Upper lobe of right lung (tissue), 1 donor: ENCODE measurements around the gene MBD3L2B. TPM values are rescaled to one million over a fixed set of nuclear protein-coding genes. Genes with fewer than 3 reads are reported as not detected.

Experiments used
- ATAC-seq: fragments of 200-7000 bp; cut with Tn5 transposase; one replicate; pipeline ENCODE4 v1.9.1; 2020; ENCODE audit warnings: mild to moderate bottlenecking, moderate library complexity
- DNase-seq: peaks from one replicate; pipeline ENCODE4 v3.0.0-alpha.2; 2020
- H3K27ac ChIP-seq: fragments of 200-600 bp; one replicate; pipeline ENCODE4 v1.8.0; 2022
- H3K27me3 ChIP-seq: fragments of 200-600 bp; one replicate; pipeline ENCODE4 v1.8.0; 2022; ENCODE audit warnings: mild to moderate bottlenecking
- H3K36me3 ChIP-seq: fragments of 200-600 bp; one replicate; pipeline ENCODE4 v1.8.0; 2022
- H3K4me1 ChIP-seq: fragments of 200-600 bp; one replicate; pipeline ENCODE4 v1.8.0; 2022
- H3K4me3 ChIP-seq: fragments of 200-600 bp; one replicate; pipeline ENCODE4 v1.8.0; 2022; ENCODE audit warnings: mild to moderate bottlenecking
- H3K9me3 ChIP-seq: fragments of 200-600 bp; one replicate; pipeline ENCODE4 v1.8.0; 2022
- intact Hi-C: fragments of 100-400 bp; cut with DNase I; formaldehyde crosslinking; loops from one replicate; pipeline ENCODE4 v1.11.0; 2022
- total RNA-seq: library from RNA; stranded (reverse); fragmentation: NEBNext Ultra II Directional; extraction: Animal tissue kit (Norgen Biotek cat#: 25700); gene quantifications from one replicate; pipeline ENCODE4 v1.2.1, GENCODE V29; 2021
- TF ChIP-seq, protein P1 (sequence below): fragments of 200-600 bp; IDR thresholded peaks from one replicate; pipeline ENCODE4 v1.8.0; 2022; ENCODE audit warnings: antibody characterized with exemption
- donor health status: DM: no; HTN: yes; CAD: no; lungs with severe emphysema.

MBD3L2B gene
- total RNA-seq, 1 donor from 2014 or later = not detected

DNA sequence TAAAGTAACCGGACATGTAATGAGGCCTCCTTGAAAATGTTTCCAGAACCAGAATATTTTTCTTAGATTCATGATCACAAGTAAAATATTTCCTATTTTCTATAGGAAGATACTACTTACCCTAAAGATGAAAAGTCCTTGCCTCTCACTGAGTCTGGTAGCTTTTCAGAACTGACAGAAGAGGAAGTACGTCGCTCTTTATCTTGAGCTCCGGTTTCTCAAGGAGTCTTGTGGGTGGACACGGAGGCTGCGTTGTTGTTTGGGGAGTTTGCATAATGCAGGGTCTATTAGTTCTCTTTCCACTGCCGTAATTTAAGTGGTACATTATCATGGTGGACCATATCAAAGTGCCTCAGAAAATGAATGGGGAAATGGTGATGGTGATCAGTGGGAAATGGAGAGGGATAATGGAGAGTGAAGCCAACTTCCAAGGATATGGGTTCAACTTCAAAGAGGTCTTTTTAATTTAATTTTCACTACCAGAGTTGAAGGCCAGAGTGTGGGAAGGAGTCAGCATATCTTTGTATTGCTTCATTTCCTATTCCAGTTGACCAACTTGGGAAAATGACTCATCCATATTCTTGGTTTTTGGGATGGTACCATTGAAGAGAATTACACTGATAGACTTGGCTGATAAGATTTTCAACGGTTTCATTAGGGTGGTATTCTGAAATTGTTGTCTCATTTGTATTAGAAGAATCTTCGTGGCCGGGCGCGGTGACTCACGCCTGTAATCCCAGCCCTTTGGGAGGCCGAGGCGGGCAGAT, 23.4 kb downstream of the MBD3L2B start:
- Histone ChIP-seq H3K4me3 (peak overlapping the region; percentile 14), H3K27ac (no peak overlapping the region), H3K36me3 (no peaks in the 10 kb centered on the region), H3K9me3 (no peaks in the 10 kb centered on the region), H3K27me3 (peaks cover 6% of the 10 kb centered on the region), H3K4me1 (no peaks in the 10 kb centered on the region)
- intact Hi-C loops = no loop called here
- DNase-seq (no peak), ATAC-seq (peak; percentile 77)
- TF ChIP-seq, protein P1, sequence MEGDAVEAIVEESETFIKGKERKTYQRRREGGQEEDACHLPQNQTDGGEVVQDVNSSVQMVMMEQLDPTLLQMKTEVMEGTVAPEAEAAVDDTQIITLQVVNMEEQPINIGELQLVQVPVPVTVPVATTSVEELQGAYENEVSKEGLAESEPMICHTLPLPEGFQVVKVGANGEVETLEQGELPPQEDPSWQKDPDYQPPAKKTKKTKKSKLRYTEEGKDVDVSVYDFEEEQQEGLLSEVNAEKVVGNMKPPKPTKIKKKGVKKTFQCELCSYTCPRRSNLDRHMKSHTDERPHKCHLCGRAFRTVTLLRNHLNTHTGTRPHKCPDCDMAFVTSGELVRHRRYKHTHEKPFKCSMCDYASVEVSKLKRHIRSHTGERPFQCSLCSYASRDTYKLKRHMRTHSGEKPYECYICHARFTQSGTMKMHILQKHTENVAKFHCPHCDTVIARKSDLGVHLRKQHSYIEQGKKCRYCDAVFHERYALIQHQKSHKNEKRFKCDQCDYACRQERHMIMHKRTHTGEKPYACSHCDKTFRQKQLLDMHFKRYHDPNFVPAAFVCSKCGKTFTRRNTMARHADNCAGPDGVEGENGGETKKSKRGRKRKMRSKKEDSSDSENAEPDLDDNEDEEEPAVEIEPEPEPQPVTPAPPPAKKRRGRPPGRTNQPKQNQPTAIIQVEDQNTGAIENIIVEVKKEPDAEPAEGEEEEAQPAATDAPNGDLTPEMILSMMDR = no peak

DNA sequence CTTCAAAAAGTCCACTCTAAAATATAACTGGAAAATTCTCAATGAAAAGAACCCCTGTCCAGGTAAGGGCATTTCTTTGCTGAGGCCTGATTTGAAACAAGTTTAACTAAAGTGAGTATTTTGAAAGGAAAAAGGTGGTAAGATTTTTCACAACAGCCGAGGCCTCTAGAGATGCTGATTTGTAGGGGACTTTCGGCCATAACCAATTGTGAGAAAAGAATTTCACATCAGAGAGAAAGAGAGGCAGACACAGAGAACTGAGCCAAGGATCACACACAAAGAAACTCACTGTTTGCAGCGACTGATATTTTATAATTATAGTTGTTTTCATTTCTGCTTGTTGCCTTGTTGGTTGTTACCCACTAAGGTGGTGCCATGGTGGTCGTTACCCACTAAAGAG, 24.4 kb downstream of the MBD3L2B start:
- no peaks in the 10 kb centered on the region for H3K4me1 ChIP-seq
- peak overlapping the region; percentile 14 for H3K4me3 ChIP-seq
- TF ChIP-seq, protein P1 = no peak
- ATAC-seq (no peak), DNase-seq (no peak)
- H3K27ac ChIP-seq = no peak overlapping the region
- no peaks in the 10 kb centered on the region for H3K9me3 ChIP-seq
- H3K36me3 ChIP-seq = no peaks in the 10 kb centered on the region
- H3K27me3 ChIP-seq = peaks cover under 1% of the 10 kb centered on the region
- intact Hi-C loops = no loop called here

DNA sequence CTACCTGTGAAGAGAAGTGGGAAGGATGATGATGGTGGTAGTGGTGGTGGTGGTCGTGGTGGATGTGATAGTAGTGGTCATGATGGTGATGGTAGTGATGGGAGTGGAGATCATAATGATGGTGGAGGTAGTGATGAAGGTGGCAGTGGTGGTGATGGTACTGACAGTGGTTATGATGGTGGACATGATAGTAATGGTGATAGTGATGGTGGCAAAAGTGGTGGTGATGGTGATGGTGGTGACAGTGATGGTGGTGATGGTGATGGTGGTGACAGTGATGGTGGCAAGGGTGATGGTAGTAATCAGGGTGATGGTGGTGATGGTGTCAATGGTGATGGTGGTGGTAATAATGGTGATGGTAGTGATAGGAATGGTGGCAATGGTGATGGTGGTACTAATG, 26.2 kb downstream of the MBD3L2B start:
- no peak overlapping the region for H3K27ac ChIP-seq
- H3K4me1 ChIP-seq = no peaks in the 10 kb centered on the region
- H3K4me3 ChIP-seq = no peak overlapping the region
- ATAC-seq (no peak), DNase-seq (no peak)
- TF ChIP-seq, protein P1 = no peak
- intact Hi-C loops = no loop called here
- no peaks in the 10 kb centered on the region for H3K9me3 ChIP-seq
- no peaks in the 10 kb centered on the region for H3K27me3 ChIP-seq
- H3K36me3 ChIP-seq = no peaks in the 10 kb centered on the region

DNA sequence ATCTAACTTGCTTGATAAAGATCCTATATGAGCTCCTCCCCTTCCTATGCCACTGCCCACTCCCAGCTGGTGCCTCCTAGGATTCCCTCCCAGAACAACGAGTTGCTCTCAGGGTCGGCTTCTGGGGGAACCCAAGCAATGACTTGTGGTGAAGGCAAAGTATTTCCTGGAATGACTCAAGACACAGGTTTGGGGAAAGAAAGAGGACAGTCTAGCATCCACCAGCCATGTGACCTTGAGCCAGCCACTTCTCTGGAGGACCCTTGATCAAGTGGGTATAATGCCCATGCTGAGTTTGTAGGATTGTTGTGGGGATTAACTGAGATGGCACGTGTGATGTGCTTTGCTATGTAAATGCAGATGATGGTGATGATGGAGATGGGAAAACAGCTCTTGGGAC, 33.0 kb downstream of the MBD3L2B start:
- ATAC-seq = peak; percentile 43

DNA sequence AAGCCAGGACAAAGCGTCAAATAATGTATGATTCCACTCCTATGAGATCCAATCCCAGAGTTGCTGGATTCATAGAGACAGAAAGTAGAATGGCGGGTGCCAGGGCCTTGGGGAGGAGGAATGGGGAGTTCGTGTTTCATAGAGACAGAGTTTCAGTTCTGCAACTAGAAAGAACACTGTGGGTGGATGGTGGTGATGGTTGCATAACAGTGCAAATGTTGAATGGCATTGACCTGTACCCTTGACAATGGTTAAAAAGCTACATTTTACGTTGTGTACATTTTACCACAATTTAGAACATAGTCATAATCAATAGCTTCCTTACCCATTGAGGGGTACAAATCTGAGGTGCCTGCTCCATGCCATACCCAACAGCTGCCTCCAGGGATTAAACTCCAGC, 33.4 kb downstream of the MBD3L2B start:
- intact Hi-C loops = no loop called here
- Histone ChIP-seq H3K4me3 (no peak overlapping the region), H3K27me3 (no peaks in the 10 kb centered on the region), H3K36me3 (no peaks in the 10 kb centered on the region), H3K27ac (no peak overlapping the region), H3K9me3 (peaks cover 8% of the 10 kb centered on the region), H3K4me1 (no peaks in the 10 kb centered on the region)
- TF ChIP-seq, protein P1 = no peak
- no peak for DNase-seq
- ATAC-seq = peak; percentile 93

More for the DNA sequence above, 33.0 kb downstream of the MBD3L2B start:
- H3K4me3 ChIP-seq = no peak overlapping the region
- H3K4me1 ChIP-seq = no peaks in the 10 kb centered on the region
- TF ChIP-seq, protein P1 = no peak
- DNase-seq = no peak
- intact Hi-C loops = no loop called here
- H3K27me3 ChIP-seq = no peaks in the 10 kb centered on the region
- H3K9me3 ChIP-seq = peaks cover 8% of the 10 kb centered on the region
- H3K36me3 ChIP-seq = no peaks in the 10 kb centered on the region
- H3K27ac ChIP-seq = no peak overlapping the region
